Naive thymus-derived CD4-positive, alpha-beta T cell (primary cell): Measurements from ENCODE around the gene CRTC3. TPM values are rescaled to one million over a fixed set of nuclear protein-coding genes. Genes with fewer than 3 reads are reported as not detected.
"Not testable (repeated sequence)": the region's sequence is repeated elsewhere in the genome, so short reads cannot be mapped to it uniquely, and the experiment has no call there.

Experiments
- ATAC-seq: fragments of 150-1000 bp; cut with Tn5 transposase; 2 replicates; pipeline ENCODE4 v1.10.0; 2021; ENCODE audit warnings: mild to moderate bottlenecking, moderate library complexity
- CTCF ChIA-PET: fragments of 350-600 bp; sonication (Branson Sonifier 250); formaldehyde crosslinking; loops from one replicate; lab custom pipeline; 2021; ENCODE audit warnings: antibody characterized with exemption; lab: Charles Lee
- POLR2A ChIA-PET: fragments of 350-600 bp; sonication (Branson Sonifier 250); formaldehyde crosslinking; loops from one replicate; lab custom pipeline; 2021; ENCODE audit warnings: antibody characterized with exemption, inconsistent platforms; lab: Charles Lee
- DNase-seq, 9 donors: peaks; one replicate each; pipeline versions ENCODE4 v3.0.0 to v3.0.0-alpha.2; 2020 to 2022; ENCODE audit warnings: mixed read lengths in 1 of 9
- H3K27ac ChIP-seq: one replicate; pipeline ENCODE4 v1.7.0; 2013; ENCODE audit warnings: mild to moderate bottlenecking, low read depth, low read length, moderate library complexity
- H3K27me3 ChIP-seq, 2 donors: one replicate each; pipeline ENCODE4 v1.7.0; 2013; ENCODE audit warnings: low read length in 2 of 2, mild to moderate bottlenecking in 2 of 2, moderate library complexity in 2 of 2; ENCODE audit not compliant: control insufficient read depth in 2 of 2, insufficient read depth in 2 of 2
- H3K36me3 ChIP-seq, 3 experiments: 1 replicate in 2 of 3; 2 replicates in 1 of 3; pipeline ENCODE4 v1.7.0; 2013; ENCODE audit warnings: low read length in 3 of 3, mild to moderate bottlenecking in 3 of 3, moderate library complexity in 1 of 3; ENCODE audit not compliant: insufficient read depth in 3 of 3, control insufficient read depth in 2 of 3
- H3K4me1 ChIP-seq, 2 donors: one replicate each; pipeline ENCODE4 v1.7.0; 2013; ENCODE audit warnings: low read length in 2 of 2, mild to moderate bottlenecking in 2 of 2, moderate library complexity in 1 of 2; ENCODE audit not compliant: control insufficient read depth in 2 of 2, insufficient read depth in 2 of 2
- H3K4me3 ChIP-seq: 2 replicates; pipeline ENCODE4 v1.7.0; 2013; ENCODE audit warnings: mild to moderate bottlenecking, low read length
- H3K9me3 ChIP-seq, 3 experiments: 1 replicate in 2 of 3; 2 replicates in 1 of 3; pipeline ENCODE4 v1.7.0; 2013; ENCODE audit warnings: low read length in 3 of 3; ENCODE audit not compliant: control insufficient read depth in 2 of 3
- H3K27ac Mint-ChIP-seq, 9 donors: one replicate each; pipeline ENCODE4 v1.8.0; 2020 to 2022; ENCODE audit warnings: mixed read lengths in 9 of 9, mild to moderate bottlenecking in 8 of 9, moderate library complexity in 5 of 9, inconsistent platforms in 2 of 9
- H3K27me3 Mint-ChIP-seq, 5 donors: one replicate each; pipeline ENCODE4 v1.8.0; 2021 to 2022; ENCODE audit warnings: mixed read lengths in 5 of 5, mild to moderate bottlenecking in 1 of 5
- H3K36me3 Mint-ChIP-seq, 5 donors: one replicate each; pipeline ENCODE4 v1.8.0; 2020 to 2022; ENCODE audit warnings: mixed read lengths in 5 of 5, mild to moderate bottlenecking in 3 of 5, inconsistent platforms in 1 of 5
- H3K4me1 Mint-ChIP-seq, 7 donors: one replicate each; pipeline ENCODE4 v1.8.0; 2020 to 2022; ENCODE audit warnings: mixed read lengths in 7 of 7, mild to moderate bottlenecking in 3 of 7, inconsistent platforms in 1 of 7
- H3K4me3 Mint-ChIP-seq, 10 donors: one replicate each; pipeline ENCODE4 v1.8.0; 2020 to 2022; ENCODE audit warnings: mild to moderate bottlenecking in 10 of 10, mixed read lengths in 10 of 10, moderate library complexity in 6 of 10, inconsistent platforms in 2 of 10
- H3K9me3 Mint-ChIP-seq, 11 donors: one replicate each; pipeline ENCODE4 v1.8.0; 2020 to 2022; ENCODE audit warnings: mixed read lengths in 11 of 11, mild to moderate bottlenecking in 4 of 11, inconsistent platforms in 1 of 11, moderate library complexity in 1 of 11
- intact Hi-C, 2 donors: fragments of 100-400 bp; cut with micrococcal nuclease; formaldehyde crosslinking; loops; one replicate each; pipeline ENCODE4 v1.15.1; 2023
- polyA plus RNA-seq, 2 donors: library from polyadenylated mRNA; unstranded; fragments of 300-500 nt; fragmentation: Illumina TruSeq; gene quantifications; one replicate each; pipeline ENCODE4 v1.2.3, GENCODE V29; 2021
- total RNA-seq, 6 experiments: library from RNA in 5 of 6; stranded (reverse) in 5 of 6; gene quantifications; 1 replicate in 5 of 6; 2 replicates in 1 of 6; pipeline ENCODE4 v1.2.3 and lab custom pipeline; 2021 to 2026

CRTC3 gene
- total and polyA plus RNA-seq, 7 experiments from 2014 or later, result 40.5 to 132 (median 106) TPM

DNA sequence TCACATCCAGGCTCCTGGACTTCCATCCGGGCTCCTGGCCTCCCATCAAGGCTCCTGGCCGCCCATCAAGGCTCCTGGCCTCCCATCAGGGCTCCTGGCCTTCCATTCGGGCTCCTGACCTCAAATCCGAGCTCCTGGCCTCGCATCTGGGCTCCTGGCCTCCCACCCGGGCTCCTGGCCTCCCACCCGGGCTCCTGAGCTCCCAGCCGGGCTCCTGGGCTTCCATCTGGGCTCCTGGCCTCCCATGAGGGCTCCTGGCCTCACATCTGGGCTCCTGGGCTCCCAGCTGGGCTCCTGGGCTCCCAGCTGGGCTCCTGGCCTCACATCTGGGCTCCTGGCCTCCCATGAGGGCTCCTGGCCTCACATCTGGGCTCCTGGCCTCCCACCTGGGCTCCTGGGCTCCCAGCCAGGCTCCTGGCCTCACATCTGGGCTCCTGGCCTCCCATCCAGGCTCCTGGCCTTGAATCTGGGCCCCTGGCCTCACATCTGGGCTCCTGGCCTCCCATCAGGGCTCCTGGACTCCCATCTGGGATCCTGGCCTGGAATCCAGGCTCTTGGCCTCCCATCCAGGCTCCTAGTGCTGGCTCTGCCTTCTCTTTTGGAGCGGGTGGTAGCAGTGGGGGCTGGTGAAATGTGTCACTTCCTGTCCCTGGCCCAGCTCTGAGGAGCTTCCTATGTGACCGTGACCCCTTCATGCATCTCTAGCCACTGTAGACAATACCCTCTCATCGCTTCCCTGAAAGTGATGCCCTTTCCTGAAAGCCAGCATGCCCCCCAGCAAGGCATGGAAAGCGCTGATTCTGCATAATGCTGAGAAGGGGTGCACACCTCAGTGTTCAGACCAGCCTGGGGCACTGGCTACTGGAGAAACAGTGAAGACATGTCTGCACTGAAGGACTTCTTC, 124.8 kb downstream of the CRTC3 start:
- Mint-ChIP-seq H3K36me3 (peaks cover 0 to 12% (median 0%) of the 10 kb centered on the region in 5 donors), H3K9me3 (peaks cover 0 to 7% (median 0%) of the 10 kb centered on the region in 11 donors), H3K4me3 (peak overlapping the region in 1 of 10 donors; percentile 48), H3K4me1 (peaks cover 42 to 71% (median 55%) of the 10 kb centered on the region in 7 donors), H3K27me3 (peaks cover 0 to 22% (median 9%) of the 10 kb centered on the region in 5 donors), H3K27ac (peak overlapping the region in 2 of 9 donors; percentile 38 to 53)
- Histone ChIP-seq H3K27me3 (no peaks in the 10 kb centered on the region), H3K9me3 (no peaks in the 10 kb centered on the region), H3K27ac (no peak overlapping the region), H3K4me1 (peaks cover 16 to 40% of the 10 kb centered on the region in 2 donors), H3K36me3 (no peaks in the 10 kb centered on the region), H3K4me3 (no peak overlapping the region)
- CTCF ChIA-PET, result interaction anchor here (1.0 to 1.4 kb wide), 2 partner anchors 21 to 232 kb away, joined by 3 read pairs; no protein-coding TSS in a partner anchor
- POLR2A ChIA-PET, result interaction anchor here (0.7 kb wide), 1 partner anchor 236 kb away, joined by 3 read pairs; no protein-coding TSS in a partner anchor
- ATAC-seq, result peak; percentile 65
- intact Hi-C loops, result no loop called here
- peak in 1 of 9 donors; percentile 29 for DNase-seq

DNA sequence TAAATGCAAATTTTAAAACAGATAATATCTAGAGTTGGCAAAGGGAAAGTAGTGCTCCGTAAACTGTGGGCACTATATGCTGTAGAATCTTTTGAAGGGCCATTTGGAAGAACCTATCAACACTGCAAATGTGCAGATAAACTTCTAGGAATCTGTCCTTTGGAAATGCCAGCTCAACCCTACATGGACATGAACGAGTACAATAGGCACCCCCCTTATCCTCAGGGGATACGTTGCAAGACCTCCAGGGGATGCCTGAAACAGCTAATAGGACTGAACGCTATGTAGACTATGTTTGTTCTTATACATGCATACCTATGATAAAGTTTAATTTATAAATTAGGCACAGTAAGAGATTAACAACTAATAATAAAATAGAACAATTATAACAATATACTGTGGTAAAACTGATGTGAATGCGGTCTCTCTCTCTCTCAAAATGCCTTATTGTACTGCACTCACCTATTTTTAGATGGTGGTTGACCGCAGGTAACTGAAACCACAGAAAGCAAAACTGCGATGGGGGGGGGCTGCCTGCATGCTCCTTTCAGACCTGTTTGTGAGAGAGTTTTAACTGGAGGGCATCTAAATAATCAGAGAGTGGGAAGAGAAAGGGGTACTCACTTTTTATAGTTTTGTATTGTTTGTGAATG, 127.9 kb downstream of the CRTC3 start:
- H3K36me3 Mint-ChIP-seq, H3K36me3 ChIP-seq, H3K27ac ChIP-seq, H3K27me3 ChIP-seq, H3K9me3 Mint-ChIP-seq, H3K9me3 ChIP-seq: not testable (repeated sequence)
- peak; percentile 52 for ATAC-seq
- Mint-ChIP-seq H3K27me3 (peaks cover 0 to 30% (median 9%) of the 10 kb centered on the region in 5 donors), H3K4me1 (peaks cover 58 to 79% (median 66%) of the 10 kb centered on the region in 7 donors), H3K4me3 (peak overlapping the region; percentile 63 to 84 (median 76)), H3K27ac (peak overlapping the region in 7 of 9 donors; percentile 12 to 89 (median 52))
- intact Hi-C loops, result loop anchor here in 1 of 2 donors (1.0 kb wide), 1 partner anchor 9 kb away; no protein-coding TSS in a partner anchor
- ChIA-PET POLR2A (interaction anchor here (0.6 kb wide), 1 partner anchor 15 kb away, joined by 3 read pairs; no protein-coding TSS in a partner anchor), CTCF (interaction anchor here (1.8 kb wide), 1 partner anchor 10 kb away, joined by 8 read pairs; no protein-coding TSS in a partner anchor)
- DNase-seq, result peak in 8 of 9 donors; percentile 61 to 78 (median 72)
- peak overlapping the region; percentile 45 for H3K4me3 ChIP-seq
- H3K4me1 ChIP-seq, result peaks cover 40 to 58% of the 10 kb centered on the region in 2 donors

DNA sequence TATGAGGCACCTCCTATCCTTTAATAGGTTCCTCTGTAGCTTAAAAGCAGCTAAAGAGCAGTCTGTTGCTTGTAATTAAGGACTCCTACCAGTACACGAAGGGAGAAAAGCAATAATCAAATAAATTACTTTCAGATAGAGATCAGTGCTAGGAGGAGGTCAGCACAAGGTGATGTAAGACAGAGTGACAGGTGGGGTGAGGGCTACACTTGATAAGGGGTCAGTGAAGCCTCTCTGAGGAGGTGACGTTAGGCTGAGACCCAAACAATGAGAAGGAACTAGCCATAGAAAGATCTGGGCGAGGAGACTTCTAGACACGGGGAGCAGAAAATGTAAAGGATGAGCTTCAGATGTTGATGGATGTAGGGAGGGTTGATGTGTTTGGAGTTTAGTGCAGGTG, 129.8 kb downstream of the CRTC3 start:
- H3K36me3 ChIP-seq, result no peaks in the 10 kb centered on the region
- peaks cover 40 to 54% of the 10 kb centered on the region in 2 donors for H3K4me1 ChIP-seq
- intact Hi-C loops, result no loop called here
- H3K27me3 Mint-ChIP-seq, result peaks cover 0 to 36% (median 16%) of the 10 kb centered on the region in 5 donors
- no peaks in the 10 kb centered on the region for H3K27me3 ChIP-seq
- CTCF ChIA-PET, result interaction anchor here (0.5 to 1.1 kb wide), 4 partner anchors 11 to 1304 kb away, joined by 3 to 7 read pairs (median 4); no protein-coding TSS in a partner anchor
- no peak overlapping the region for H3K4me3 ChIP-seq
- H3K27ac ChIP-seq, result no peak overlapping the region
- H3K4me3 Mint-ChIP-seq, result peak overlapping the region in 8 of 10 donors; percentile 3 to 93 (median 24)
- H3K36me3 Mint-ChIP-seq, result peaks cover 0 to 18% (median 0%) of the 10 kb centered on the region in 5 donors
- no peaks in the 10 kb centered on the region for H3K9me3 ChIP-seq
- H3K27ac Mint-ChIP-seq, result peak overlapping the region in 1 of 9 donors; percentile 15
- ATAC-seq (no peak), DNase-seq (no peak)
- H3K4me1 Mint-ChIP-seq, result peaks cover 63 to 95% (median 82%) of the 10 kb centered on the region in 7 donors
- H3K9me3 Mint-ChIP-seq, result peaks cover 0 to 2% (median 0%) of the 10 kb centered on the region in 11 donors
- POLR2A ChIA-PET, result interaction anchor here (0.6 to 1.0 kb wide), 2 partner anchors 17 to 148 kb away, joined by 3 read pairs; no protein-coding TSS in a partner anchor

DNA sequence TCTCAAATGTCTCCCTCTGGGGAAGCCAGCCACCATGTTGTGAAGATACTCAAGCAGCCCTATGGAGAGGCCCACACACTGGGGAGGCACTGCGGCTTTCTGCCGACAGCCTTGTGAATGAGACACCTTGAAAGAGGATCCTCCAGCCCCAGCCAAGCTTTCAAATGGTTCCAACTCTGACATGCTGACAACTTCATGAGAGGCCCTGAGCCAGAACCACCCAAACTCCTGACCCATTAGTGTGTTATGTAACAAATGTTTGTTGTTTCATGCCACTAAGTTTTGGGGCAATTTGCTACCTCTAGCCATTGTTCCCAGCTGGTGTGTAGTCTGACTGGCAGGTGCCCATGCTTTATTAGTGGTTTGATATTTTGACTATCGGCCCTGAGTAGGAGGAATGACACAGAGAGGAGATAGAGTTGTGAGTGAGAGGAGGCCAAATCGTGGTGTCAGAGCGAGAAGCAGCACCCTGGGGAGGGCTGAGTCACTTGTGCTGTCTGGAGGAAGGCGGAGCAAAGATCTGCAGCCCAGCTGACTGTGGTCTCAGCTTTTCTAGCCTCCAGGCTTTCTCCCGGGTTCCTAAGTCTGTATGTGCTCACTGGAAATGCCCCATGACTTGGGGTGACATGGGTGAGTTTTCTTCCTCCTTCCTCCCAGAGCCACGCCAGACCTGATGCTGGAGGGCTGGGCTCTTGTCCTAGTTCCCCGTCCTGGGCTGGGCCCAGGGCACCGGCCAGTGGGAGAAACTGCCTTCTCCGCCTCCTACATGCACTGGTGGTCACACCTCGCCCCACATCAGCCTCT, 130.7 kb downstream of the CRTC3 start:
- peak in 6 of 9 donors; percentile 25 to 68 (median 38) for DNase-seq
- ATAC-seq, result peak; percentile 83
- H3K4me1 Mint-ChIP-seq, result peaks cover 61 to 93% (median 80%) of the 10 kb centered on the region in 7 donors
- Histone ChIP-seq H3K27ac (no peak overlapping the region), H3K4me1 (peaks cover 40 to 50% of the 10 kb centered on the region in 2 donors), H3K4me3 (peak overlapping the region; percentile 45), H3K27me3 (no peaks in the 10 kb centered on the region), H3K36me3 (no peaks in the 10 kb centered on the region), H3K9me3 (no peaks in the 10 kb centered on the region)
- H3K4me3 Mint-ChIP-seq, result peak overlapping the region; percentile 68 to 93 (median 83)
- H3K9me3 Mint-ChIP-seq, result peaks cover 0 to 2% (median 0%) of the 10 kb centered on the region in 11 donors
- ChIA-PET POLR2A (interaction anchor here (0.5 to 1.4 kb wide), 3 partner anchors 8 to 25 kb away, joined by 3 to 5 read pairs (median 3); no protein-coding TSS in a partner anchor), CTCF (interaction anchor here (0.6 to 1.1 kb wide), 3 partner anchors 10 to 1305 kb away, joined by 3 to 7 read pairs (median 4); no protein-coding TSS in a partner anchor)
- H3K27ac Mint-ChIP-seq, result peak overlapping the region in 4 of 9 donors; percentile 32 to 79 (median 74)
- peaks cover 0 to 18% (median 0%) of the 10 kb centered on the region in 5 donors for H3K36me3 Mint-ChIP-seq
- H3K27me3 Mint-ChIP-seq, result peaks cover 0 to 32% (median 14%) of the 10 kb centered on the region in 5 donors
- intact Hi-C loops, result loop anchor here (1.0 to 5.0 kb wide), 6 partner anchors 10 to 157 kb away; partner anchors contain the start of gene BLM (in 1 of the 2)

DNA sequence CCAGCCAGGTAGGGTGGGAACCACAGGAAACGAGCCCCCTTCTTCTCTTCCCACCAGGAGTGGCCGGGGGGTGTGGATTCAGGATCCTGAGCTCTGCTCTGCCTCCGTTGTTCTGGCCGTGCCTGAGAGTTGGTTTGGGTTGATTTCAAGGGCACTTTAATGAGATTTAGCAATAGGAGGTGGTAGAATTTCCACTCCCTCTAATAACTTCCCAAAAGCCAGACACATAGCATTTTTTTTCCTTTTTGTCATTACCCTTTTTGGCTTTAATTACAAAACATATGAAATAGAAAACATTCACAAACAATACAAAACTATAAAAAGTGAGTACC, 131.2 kb downstream of the CRTC3 start:
- Histone ChIP-seq H3K4me3 (peak overlapping the region; percentile 45), H3K4me1 (peaks cover 40 to 53% of the 10 kb centered on the region in 2 donors)
- H3K27me3 ChIP-seq, ATAC-seq, H3K27ac ChIP-seq, H3K36me3 ChIP-seq, H3K9me3 ChIP-seq, DNase-seq, H3K9me3 Mint-ChIP-seq, CTCF ChIA-PET: not testable (repeated sequence)
- peaks cover 0 to 32% (median 14%) of the 10 kb centered on the region in 5 donors for H3K27me3 Mint-ChIP-seq
- H3K4me1 Mint-ChIP-seq, result peaks cover 57 to 94% (median 82%) of the 10 kb centered on the region in 7 donors
- peaks cover 0 to 18% (median 0%) of the 10 kb centered on the region in 5 donors for H3K36me3 Mint-ChIP-seq
- POLR2A ChIA-PET, result interaction anchor here (0.5 to 1.4 kb wide), 2 partner anchors 7 to 25 kb away, joined by 3 to 5 read pairs; no protein-coding TSS in a partner anchor
- intact Hi-C loops, result loop anchor here (1.0 to 5.0 kb wide), 6 partner anchors 11 to 156 kb away; partner anchors contain the start of gene BLM (in 1 of the 2)
- peak overlapping the region in 7 of 9 donors; percentile 32 to 94 (median 78) for H3K27ac Mint-ChIP-seq
- peak overlapping the region; percentile 68 to 93 (median 83) for H3K4me3 Mint-ChIP-seq
